HG03571 (cell line): ENCODE measurements around the gene SOS1.
"Not testable (repeated sequence)": the region's sequence is repeated elsewhere in the genome, so short reads cannot be mapped to it uniquely, and the experiment has no call there.

ENCODE experiments used
- ATAC-seq: cut with Tn5 transposase; IDR thresholded peaks from one replicate; pipeline ENCODE4 v1.9.1; 2021; ENCODE audit not compliant: unreplicated experiment

Gene SOS1

DNA sequence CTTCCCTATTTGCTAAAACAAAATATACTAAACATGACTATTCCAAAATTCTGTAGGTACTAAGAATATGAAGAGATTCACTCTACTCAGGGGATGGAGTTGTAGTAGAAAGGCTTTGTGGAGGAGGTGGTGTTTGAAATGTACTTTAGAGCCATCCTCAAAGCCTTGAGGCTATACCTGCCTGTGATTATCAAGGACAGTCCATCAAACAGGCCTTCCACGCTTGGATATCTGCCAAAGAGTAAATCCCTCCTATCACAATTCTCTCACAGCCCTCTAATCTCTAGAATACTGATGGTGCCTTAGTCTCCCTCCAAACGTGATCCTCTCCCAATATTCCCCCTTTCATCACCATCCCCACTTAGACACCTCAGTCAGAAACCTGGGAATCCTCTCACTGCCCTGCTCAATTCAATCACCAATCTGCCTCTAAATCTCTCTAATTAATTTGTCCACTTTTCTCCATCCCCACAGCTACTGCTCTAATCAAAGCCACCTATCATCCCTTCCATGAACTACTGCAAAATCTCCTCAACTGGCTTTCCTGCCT is 13.1 kb downstream of the SOS1 start:
- ATAC-seq = no peak

DNA sequence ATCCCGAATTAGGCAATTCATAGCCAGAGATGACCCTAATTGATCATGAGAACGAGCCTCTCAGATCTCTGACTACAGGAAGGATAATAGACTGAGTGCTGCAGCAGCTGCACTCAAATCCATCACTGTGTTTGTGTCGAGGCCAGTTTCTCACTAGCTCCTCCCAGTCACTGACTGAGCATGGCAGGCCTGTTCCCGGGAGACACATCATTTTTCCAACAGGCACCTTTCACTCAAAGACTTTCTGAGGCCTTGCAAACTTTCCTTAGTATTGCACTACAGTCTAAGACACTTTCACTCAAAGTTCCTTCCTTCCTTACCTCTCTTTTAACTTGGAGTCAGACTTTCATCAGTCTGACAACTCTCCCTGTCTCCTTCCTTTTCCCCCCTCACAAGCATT is 13.7 kb downstream of the SOS1 start:
- no peak for ATAC-seq

DNA sequence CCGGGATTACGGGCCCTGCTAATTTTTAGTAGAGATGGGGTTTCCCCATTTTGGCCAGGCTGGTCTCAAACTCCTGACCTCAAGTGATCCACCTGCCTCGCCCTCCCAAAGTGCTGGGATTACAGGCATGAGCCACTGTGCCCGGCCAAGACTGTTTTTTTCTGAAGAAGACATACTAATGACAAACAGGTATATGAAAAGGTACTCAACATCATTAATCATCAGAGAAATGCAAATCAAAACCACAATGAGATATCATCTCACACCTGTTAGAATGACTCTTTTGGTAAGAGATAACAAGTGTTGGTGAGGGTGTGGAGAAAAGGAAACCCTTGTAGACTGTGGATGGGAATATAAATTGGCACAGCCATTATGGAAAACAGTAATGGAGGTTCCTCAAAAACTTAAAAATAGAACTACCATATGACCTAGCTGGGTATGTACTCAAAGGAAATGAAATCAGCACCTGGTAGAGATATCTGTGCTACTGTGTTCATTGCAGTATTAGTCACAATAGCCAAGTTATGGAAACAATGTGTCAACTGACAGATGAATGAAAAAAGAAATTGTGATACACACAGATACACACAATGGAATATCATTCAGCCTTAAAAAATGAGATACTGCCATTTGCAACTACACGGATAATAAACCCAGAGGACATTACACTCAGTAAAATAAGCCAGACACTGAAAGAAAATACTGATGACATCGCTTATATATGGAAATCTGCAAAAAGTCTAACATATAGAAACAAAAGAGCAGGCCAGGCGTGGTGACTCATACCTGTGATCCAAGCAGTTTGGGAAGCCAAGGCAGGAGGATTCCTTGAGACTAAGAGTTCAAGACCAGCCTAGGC is 20.8 kb downstream of the SOS1 start:
- ATAC-seq = peak; percentile 61

DNA sequence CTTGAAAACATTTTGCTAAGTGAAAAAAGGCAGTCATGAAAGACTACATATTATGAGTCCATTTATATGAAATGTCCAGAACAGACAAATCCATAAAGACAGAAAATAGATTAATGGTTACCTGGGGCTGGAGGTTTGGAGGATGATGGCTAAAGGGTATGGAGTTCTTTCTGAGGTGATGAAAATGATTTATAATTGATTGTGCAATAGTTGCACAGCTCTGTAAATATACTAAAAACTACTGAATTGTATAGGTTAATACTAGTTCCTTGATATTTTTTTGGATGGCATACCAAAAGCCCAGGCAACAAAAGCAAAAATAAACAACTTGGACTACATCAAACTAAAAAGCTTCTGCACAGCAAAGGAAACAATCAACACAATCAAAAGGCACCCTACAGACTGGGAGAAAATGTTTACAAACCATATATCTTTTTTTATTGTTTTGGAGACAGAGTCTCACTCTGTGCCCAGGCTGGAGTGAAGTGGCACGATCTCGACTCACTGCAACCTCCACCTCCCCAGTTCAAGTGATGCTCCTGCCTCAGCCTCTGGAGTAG is 21.5 kb downstream of the SOS1 start:
- no peak for ATAC-seq

DNA sequence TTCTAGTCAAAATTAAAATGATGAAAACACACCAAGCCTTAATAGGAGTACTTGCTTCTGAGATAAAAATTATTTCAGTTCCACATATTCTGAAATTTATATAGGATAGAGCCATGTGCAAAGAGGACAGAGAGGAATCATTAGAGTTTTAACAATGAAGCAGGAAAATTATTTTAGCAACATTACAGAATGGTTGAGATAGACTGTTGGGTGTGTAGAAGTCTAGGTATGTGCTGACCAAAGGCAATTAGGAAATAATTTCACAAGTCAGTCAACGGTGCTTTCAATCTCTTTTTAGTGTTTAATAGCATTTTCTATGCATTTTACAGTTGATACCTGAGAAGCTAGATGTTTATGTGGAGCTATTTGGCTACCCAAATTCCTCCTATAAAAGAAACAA is 25.2 kb downstream of the SOS1 start:
- ATAC-seq = no peak

DNA sequence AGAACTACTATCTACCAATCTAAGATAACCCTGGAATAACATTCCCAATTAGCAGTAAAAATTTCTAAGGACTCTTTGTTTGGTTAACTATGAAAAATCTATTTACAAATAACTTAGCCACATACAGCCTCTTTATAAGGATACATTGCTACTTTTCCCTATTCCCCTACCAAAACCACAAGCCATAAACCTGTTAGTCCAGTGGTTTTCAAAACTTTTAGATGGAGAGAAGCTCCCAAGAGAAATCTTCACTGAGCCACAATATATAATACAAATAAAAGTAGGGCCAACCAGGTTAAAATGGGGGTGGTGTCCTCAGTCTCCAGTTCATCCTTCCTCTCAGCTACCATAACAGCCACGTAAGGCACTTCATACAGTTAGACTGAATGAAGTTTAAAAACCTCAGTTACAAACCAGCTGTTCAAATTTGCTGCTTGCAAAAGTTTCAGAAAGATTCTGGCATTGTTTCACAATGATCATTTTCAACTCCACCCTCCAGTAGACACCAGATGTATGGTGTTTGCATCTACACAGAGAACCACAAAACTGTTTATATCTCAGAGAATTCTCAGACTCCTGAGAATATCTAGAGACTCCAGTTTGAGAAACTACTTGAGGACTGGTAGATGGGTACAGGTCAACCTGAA is 26.0 kb downstream of the SOS1 start:
- peak; percentile 89 for ATAC-seq

DNA sequence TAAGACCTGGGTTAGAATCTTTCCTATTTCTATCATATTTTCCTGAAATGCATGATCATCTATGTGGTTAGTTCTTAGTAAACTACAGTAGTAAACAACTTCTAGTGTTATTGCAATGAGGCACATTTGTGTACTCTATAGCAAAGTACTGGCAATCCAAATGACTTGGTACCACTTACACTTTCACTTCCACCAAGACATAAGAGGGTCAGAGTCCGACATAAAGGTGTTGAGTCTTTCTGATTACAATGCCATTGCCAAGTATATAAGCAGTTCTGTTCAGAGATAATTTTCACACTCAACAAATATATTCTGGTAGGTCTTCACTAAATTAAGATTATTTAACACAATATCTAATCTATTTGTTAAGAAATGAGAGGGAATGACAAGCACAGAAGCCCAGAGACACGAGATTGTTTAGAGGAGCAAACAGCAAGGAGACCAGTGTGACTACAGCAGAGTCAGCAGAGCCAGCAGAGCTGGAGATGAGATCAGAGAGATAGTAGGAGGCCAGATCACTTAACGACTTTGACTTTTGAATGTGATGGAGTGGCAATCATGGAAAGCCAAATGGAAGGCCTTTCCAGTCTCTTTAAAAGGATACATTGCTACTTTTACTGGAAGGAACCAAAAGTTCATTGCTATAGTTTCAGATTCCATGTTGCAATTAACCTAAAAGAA is 27.5 kb downstream of the SOS1 start:
- no peak for ATAC-seq

DNA sequence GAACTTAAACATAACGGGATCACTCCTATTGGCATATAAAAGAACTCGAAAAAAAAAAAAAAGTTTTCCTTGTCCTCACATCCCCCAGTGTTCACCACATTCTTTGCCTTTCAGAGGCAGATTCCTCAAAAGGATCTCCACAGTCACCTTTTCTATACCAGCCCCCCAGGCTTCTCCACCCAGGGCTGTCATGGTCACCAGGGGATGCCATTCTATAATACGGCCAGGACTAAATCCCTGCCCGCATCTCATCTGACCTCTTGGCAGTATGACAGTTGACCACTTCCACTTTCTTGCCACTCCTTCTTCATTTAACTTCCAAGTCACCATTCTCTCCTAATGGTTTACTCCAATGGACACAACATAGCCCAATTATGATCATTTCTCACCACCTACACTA is 29.3 kb downstream of the SOS1 start:
- no peak for ATAC-seq

DNA sequence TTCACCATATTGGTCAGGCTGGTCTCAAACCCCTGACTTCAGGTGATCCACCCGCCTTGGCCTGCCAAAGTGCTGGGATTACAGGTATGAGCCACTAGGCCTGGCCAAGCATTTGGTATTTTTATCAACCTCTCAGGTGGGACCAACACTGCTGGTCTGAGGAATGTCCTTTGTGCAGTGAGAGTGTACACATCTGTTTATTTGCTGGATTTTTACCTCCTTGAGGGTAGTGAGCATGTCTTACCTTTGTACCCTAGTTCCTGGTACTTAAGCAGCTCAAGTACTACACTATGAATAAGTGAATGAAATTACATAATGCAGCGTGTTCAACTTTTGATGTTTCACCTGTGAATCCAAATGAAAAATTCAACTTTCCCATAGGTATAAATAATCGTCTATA is 29.8 kb downstream of the SOS1 start:
- ATAC-seq = no peak

DNA sequence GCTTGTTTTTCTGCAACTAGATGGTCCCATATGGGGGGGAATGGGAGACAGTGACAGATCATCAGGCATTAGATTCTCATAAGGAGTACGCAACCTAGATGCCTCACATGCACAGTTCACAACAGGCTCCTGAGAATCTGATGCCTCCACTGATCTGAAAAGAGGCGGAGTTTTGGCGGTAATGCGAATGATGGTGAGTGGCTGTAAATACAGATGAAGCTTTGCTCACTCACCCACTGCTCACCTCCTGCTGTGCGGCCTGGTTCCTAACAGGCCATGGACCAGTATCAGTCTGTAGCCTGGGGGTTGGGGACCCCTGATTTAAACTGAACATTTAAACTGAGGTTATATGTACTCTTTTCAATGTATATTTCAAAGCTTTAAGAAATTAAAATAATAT is 40.7 kb downstream of the SOS1 start:
- ATAC-seq = no peak

DNA sequence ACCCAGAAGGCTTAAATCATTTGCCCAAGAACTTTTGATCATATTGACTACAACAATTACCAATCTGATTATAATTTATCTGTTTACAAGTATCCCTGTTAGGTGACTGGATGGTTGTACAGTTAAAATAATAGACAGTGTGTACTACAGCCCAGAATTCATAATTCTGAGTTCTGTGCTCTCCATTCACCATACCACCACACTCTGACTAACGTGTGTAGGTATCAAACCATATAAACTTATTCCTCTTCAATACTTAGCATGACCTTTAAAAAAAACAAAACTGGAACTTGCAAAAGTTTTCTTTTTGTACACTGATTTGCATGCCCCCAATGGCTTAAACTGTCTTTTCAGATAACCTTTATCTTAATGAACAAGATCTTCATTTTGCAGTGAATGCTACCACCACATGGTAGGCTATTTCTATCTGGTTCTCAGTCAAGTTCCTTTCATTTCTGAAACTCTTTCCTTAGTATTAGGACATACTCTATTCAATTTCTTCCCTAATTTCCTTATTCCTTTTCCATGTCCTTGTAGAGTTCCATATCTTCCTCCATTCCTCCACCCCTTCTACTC is 50.9 kb downstream of the SOS1 start:
- ATAC-seq = no peak

DNA sequence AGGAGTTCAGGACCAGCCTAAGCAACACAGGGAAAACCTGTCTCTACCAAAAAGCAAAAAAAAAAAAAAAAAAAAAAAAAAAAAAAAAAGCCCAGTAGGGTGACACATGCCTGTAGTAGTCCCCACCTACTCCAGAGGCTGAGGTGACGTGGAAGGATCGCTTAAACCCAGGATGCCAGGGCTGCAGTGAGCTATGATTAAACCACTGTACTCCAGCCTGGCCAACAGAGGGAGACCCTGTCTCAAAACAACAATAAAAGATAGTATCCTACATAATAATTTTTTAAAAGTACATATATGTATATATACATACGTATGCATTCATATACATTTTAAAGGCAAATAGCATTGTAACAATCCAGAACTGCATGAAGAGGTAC is 51.7 kb downstream of the SOS1 start:
- no peak for ATAC-seq

DNA sequence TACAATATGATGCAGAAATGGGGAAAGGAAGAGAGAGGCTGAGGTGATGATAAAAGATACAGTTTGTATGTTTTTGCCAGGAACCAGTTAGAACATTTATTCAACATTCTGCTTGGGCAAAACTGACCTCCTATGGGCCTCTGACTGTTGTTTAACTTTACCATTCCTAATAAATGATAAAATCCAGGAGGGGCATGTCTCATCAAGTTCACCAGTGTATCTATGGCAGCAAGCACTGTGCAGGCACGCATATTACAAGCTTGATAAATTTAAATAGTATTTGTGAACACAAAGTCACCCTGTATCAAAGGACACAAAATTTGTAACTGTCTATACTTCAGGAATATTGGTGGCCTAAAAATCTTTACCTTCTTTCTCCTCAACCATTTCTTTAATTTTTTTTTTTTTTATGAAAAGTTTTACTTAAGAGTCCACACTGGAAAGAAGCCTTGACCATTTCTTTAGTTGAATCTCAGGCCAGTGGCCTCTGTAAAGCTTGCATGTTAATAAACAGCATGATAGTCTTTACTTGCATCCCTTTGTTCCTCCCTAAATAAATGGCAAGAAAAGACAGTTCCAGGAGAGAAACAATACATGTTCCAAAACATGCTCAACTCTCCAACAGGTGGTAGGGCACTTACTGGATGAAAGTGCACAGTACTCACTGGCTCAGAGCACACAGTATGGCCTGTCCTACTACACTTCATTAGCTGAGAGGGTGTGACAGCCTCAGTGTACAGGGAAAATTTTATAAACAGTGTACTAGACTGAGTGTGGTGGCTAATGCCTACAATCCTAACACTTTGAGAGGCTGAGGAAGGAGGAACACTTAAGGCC is 52.3 kb downstream of the SOS1 start:
- no peak for ATAC-seq

DNA sequence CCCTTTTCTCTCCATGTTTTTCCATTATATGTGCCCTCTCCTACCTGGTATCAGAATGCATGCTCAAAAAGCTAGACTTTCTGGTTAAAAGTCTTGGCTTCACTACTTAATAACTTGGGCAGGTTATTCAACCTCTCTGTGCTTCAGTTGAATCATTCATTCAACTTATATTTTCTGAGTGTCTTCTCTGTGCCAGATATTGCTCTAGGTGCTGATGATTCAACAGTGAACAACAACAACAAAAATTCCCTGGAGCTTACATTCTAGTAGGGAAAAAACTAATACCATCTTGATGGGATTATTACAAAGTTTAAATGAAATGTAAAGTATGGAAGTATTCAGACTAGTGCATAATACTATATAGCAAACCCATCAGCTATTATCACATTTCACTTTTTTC is 55.2 kb downstream of the SOS1 start:
- ATAC-seq = no peak

DNA sequence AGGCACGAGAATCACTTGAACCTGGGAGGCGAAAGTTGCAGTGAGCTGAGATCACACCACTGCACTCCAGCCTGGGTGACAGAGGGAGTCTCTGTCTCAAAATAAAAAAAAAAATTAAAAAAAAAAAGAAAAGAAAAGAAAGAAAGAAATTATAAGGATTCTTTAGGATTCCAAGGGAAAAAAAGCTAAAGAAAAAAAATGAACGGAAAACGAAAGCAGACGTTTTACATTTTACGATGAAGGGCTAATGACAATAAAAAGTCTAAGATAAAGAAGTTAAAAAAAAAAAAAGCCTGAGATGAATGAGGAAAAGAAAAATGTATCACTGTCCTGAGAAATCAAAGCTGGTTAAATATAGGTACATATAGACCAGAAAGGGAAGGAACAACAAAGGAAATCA is 58.5 kb downstream of the SOS1 start:
- no peak for ATAC-seq

DNA sequence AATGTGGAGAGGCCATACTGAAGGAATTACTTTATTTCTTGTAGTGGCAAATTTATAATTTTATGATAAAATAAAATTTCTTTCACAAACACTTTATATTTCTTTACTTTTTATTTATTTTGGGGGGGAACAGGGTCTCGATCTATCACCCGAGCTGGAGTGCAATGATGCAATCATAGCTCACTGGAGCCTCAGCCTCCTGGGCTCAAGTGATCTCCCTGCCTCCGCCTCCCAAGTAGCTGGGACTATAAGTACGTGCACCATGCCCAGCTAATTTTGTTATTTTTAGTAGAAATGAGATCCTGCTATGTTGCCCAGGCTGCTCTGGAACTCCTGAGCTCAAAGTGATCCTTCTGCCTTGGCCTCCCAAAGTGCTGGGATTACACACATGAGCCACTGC is 59.6 kb downstream of the SOS1 start:
- no peak for ATAC-seq

DNA sequence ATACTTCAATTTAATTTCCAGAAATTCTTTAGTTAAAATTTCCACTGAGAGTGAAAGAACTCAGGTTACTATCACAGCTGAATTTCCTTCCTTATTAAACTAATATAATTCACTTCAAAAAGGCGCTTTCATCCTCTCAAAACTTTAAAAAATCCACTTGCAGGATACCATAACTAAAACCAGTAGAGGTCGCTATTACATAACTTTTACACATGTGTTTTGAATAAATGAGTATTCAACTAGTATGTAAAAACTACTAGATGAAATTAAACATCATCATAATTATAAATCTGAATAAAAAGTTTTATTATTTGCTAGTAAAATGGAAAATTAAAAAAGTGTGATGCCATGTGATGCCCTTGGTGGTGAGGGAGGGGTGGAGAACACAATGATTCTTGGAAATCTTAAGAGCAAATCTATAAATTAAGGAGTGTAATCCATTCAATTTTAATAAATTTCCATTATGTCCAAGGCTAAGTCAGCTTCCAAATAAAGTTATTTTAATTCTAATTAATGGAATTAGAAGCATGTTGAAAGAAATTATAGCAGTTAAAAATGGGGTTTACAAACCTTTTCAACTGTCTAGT is 61.4 kb downstream of the SOS1 start:
- ATAC-seq = no peak

DNA sequence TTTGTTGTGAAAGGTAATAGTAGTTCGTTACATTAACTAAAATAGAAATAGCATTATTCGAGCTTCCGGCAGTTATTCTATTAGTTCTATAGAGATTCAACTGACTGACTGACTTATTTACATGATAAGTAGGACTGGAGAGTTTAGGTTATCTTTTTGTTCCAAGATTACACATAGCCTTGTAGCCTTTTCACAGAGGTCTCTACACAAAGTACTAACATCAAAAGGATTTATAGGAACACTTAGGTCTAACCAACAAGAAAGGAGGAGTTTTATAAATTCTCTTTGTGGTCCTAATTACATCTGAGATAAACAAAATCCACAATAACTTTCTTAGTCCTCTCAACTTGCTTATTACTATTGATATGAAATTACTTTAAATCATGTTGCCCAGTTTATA is 62.8 kb downstream of the SOS1 start:
- no peak for ATAC-seq

DNA sequence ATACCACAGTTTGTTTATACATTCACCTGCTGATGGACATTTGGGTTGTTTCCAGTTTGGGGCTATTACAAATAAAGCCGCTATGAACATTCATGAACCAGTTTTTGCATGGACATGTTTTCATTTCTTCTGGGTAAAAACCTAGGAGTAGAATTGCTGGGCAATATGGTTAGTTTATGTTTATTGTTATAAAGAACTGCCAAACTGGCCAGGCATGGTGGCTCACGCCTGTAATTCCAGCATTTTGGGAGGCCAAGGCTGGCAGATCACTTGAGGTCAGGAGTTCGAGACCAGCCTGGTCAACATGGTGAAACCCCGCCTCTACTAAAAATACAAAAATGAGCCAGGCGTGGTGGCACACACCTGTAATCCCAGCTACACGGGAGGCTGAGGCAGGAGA is 68.2 kb downstream of the SOS1 start:
- not testable (repeated sequence) for ATAC-seq

DNA sequence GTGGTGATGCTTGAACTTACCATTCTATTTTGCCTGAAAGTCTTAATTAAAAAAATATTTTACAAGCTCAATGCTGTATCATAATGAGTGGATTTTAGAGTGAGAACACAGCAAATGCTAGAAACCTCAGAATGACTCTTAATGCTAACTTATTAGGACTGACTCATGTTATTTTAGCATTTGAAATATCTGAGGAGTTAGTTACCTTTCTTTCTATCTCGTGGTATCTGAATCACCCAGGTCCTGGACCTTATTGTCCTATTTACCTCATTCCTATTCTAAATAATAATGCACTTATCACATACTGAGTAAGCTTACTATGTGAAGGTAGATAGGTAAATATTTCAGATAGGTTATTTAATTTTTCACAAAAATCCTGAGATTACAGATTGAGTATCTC is 70.7 kb downstream of the SOS1 start:
- ATAC-seq = no peak
